Neural progenitor cell (in vitro differentiated cells): ENCODE data around the gene ADAMTSL2.

Experiments used
- CTCF ChIP-seq: fragments of 200-600 bp; sonication (generic); IDR thresholded peaks from 2 replicates; pipeline ENCODE4 v1.5.1; 2017; ENCODE audit warnings: antibody characterized with exemption, mild to moderate bottlenecking
- EZH2 ChIP-seq: fragments of 200-600 bp; sonication (generic); IDR thresholded peaks from 2 replicates; pipeline ENCODE4 v1.6.1; 2017; ENCODE audit warnings: antibody characterized with exemption, mild to moderate bottlenecking, moderate library complexity
- EZH2phosphoT487 ChIP-seq: fragments of 200-600 bp; sonication (generic); IDR thresholded peaks from 2 replicates; pipeline ENCODE4 v1.6.1; 2017; ENCODE audit warnings: antibody characterized with exemption

GRCh38 chr9:133516256-133516960 lies 18.1 kb upstream of the ADAMTSL2 start:
- TF ChIP-seq CTCF: no peak
- no peak for TF ChIP-seq EZH2
- no peak for TF ChIP-seq EZH2phosphoT487
